AML-193 (cell line): ENCODE measurements around the gene DAZAP1.
A peak's percentile ranks its signal among the peaks of the same experiment; 100 is the strongest.

Source experiments
- DNase-seq, 2 experiments: peaks; one replicate each; lab custom pipeline; 2025; lab: John Stamatoyannopoulos, UW

DAZAP1 gene

DNA sequence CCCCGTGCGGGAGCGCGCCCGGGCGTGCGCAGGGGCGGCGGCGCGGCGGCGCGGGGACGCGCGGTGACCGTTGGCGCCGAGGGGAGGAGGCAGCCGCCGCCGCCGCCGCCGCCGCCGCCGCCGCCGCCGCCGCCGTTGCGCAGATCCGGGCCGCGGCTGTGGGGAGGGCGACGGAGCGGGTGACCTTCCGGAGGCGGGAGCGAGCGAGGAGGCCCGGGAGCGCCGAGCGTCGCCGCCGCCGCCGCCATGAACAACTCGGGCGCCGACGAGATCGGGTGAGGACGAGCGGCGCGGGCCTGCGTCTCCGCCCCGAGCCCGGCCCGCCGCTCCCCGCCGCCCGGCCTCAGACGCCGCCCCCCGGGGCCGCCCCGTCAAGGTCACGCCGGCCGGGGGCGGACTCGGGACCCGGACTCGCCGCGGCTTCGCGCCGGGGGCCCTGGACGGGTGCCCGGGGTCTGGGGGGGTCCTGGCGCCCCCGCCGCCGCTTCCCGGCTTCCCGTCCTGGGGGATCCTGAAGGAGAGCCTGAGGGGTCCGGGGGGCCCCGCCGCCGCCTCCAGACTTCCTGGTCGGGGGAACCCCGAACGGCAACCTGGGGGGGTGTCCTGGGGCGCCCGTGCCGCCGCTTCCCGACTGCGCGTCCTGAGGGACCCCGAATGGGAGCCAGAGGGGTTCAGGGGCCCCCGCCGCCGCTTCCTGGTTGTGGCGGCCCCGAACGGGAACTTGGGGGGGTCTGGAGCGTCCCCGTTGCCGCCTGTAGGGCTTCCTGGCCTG lies at the start of gene DAZAP1:
Gene DAZAP1 (plus strand): TSS at position 59 of the 772 bp plus-strand sequence. CDS start 188 bp downstream, at position 247.
- DNase-seq: no peak

DNA sequence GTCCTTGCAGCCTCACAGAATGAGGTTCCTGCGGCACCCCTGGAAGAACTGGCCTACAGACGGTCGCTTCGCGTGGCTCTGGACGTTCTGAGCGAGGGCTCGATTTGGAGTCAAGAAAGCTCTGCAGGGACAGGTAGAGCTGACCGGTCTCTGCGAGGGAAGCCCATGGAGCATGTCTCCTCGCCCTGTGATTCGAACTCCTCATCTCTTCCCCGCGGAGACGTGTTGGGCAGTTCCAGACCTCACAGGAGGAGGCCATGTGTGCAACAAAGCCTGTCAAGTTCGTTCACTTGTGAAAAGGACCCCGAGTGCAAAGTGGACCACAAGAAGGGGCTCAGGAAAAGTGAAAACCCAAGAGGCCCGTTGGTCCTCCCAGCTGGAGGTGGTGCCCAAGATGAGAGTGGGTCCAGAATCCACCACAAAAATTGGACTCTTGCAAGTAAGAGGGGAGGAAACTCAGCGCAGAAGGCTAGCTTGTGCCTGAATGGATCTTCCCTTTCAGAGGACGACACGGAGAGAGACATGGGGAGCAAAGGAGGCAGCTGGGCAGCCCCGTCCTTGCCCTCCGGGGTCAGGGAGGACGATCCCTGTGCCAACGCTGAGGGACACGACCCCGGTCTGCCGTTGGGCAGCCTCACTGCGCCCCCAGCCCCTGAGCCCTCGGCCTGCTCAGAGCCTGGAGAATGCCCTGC lies 47.1 kb upstream of the DAZAP1 start:
- no peak for DNase-seq

DNA sequence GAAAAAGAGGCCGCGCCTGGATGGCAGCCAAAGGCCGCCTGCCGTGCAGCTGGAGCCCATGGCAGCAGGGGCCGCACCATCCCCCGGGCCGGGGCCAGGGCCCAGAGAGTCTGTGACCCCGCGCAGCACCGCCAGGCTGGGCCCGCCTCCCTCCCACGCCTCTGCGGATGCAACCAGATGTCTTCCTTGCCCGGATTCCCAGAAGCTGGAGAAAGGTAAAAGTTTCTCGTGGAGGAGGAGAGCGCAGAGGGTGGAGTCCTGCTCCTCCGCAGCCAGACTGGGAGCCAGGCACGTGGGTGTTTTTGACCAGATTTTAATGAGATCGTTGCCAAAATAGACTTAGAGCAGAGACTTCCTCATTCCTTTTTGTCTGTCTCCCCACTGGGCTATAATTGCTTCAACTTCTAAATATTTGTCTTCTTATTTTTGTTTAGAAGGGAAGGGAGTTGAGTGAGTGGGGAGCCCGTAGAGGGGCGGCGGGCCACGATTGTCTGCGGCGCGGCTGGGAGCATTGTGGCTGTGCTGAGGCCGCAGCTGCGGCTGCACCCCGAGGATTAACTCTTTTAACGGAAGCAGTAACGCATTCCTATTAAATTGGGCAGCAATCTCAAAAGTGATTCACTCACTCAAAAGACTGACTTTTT lies 46.4 kb upstream of the DAZAP1 start:
- DNase-seq: peak; percentile 13 to 21

DNA sequence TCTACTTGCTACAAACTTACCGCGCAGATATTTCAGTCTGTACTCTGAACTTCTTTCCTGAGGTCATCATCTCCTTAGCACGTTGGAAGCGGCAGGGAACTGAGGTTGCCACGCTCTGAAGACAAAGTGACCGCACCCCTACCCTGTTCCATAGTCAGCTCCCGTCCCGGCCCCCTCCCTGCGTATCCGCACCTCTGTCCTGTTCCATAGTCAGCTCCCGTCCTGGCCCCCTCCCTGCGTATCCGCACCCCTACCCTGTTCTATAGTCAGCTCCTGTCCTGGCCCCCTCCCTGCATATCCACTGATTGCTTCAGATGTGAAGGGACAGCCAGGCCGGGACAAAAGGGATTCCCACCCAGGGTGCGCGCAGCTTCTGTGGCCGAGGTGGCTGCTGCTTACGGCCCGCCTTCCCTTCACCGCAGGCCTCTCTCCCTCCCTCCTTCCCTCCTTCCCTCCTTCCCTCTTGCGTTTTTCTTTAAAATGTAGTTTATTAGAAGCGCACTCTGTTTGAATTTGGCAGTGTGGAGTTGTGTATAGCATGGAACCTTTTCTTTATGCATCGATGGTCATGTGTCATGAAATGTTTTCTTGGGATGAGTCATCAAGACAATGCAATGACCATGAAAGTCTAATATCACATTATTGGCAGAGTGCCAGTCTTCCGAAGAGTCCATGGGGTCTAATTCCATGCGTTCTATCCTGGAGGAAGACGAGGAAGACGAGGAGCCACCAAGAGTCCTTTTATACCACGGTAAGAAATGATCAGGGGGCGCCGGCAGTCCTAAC lies 45.6 kb upstream of the DAZAP1 start:
- DNase-seq: no peak

DNA sequence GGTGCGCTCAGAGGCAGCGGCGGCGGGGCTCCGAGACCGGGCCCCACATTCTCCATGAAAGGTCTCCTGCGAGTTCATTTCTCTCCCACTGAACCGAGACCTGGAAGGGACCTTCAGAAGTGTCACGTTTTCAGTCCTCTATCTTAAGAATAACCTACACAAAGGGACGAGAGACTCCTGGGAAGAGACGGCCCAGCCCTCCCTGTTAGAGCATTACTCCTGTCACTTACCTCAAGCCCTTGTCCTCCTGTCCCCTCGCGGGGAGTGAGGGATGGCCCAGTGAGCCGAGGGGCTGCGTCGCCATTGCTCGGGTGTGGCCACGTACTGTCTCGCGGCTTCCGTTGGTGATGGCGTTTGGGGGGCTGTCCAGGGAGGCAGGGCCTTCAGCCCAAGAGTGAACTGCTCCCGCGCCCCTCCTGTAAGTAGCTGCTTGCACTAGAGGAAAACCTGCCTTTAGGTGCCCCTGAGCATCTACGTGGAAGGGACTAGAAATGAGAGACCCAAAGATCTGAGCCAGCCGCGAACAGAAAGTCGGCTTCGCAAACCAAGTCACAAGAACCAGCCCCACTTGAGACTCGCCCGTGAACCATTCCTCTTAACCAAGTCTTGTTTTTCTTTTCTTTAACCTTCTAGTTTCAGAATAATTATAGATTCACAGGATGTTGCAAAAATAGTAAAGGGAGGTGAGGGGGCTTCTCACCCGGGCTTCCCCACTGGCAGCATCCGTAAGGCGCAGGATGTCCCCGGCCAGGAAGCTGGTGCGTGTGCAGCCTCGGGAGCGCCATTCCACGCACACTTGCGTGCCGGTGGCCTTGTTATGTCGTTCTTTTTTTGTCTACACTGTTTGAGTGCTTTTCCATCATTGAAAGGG lies 44.8 kb upstream of the DAZAP1 start:
- no peak for DNase-seq

DNA sequence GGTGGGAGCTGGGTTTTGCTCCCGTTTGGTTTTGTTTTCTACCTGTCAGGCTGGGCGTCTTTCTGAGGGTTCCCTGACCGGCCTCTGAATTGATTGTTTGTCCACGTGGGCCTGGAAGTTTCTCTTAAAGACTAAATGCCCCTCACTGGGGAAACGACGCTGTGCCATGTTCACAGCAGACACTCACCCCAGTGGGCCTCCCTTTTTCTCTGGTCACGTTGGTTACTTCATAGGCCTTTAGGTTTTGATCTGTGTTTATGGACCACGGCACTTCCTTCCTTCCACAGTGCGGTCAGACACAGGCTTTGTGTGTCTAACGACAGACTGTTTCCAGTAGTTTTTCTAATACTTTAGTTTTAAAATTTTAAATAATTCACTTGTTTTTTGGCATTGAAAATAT lies 43.8 kb upstream of the DAZAP1 start:
- peak; percentile 47 to 58 for DNase-seq

DNA sequence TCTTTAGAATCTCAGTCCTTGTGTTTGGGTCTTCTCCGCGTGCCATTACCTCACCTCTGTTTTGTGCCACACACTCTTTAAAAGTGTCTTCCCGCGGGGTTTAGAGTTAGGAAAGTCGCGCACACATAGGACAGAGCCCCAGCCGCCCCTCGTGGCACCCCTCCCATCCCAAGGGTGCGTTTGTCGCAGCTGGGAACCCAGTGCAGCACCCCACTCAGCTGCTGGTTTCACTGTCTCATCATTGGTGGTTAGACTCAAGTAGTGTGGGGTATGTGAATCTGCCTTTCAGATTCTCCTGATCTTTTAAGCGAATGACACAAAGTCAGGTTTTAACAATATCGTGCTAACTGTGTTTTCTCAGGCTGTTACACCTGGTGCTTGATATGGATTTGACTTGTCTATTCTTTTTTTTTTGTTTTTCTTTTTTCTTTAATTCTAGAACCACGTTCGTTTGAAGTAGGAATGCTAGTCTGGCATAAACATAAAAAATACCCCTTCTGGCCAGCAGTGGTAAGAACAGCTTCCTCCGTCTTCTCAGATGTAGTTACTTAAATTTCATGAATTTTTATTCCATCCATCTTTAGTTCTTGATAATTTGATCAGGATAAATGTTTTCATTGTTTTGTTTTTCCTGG lies 43.2 kb upstream of the DAZAP1 start:
- DNase-seq: peak in 1 of 2 experiments; percentile 22

DNA sequence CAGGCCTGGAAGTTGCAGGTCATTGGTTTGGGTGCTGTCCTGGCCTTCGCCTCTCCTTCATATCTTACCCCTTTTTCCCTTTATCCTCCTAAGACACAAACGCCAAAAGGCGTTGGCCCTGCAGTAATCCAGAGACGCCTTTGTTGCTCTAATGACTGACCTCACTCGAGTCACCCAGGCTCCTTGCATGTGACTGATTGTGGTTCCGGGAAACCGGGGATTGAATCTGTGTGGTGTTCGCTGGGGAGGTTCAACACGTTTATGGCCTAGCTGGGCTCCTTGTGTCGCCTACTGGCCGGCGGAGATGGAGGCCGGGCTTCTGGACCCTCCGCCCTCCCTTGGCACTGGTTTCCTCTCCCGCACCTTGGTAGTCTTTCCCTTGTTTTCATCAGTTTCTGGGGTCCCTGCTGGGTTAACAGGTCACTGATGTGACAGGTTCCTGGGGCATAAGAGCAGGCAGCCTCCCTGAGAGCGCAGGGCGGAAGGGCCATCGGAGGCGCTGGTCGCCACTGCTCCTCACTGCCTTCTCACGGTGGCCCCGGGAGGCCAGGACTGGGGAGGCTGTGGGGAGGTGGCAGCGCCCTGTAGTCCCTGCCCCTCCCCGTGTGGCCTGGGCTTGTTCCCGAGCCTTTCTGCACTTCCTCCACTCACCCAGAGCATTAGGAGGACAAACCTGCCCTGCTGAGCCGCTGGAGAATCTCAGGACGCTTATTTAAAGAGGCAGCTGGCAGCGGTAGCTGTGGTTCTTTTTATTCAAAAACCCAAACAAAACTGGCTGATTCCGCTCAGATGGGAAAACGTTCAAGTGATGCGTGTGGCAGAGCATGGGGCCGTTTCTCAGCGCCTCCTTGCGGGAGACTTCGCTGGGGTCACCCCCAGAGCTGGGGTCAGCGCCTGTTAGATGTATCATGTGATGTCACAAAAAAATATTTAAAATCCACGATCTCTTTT lies 41.8 kb upstream of the DAZAP1 start:
- no peak for DNase-seq

DNA sequence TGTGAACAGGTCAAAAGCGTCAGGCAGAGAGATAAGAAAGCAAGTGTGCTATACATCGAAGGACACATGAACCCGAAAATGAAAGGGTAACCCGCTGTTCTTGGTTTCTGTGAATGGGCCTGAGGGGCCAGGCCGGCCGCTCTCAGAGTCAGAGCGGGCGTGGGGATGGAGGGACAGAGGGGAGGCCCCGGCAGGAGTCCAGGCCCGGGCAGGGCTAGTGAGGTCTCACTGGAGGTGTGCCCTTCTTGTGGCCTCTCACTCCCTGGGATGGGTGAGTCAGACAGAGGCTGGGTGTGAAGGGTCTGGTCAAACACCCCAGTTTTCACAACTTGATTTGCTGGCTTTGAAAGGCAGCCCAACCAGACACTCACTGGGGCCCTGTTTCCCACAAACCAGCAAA lies 41.1 kb upstream of the DAZAP1 start:
- no peak for DNase-seq

DNA sequence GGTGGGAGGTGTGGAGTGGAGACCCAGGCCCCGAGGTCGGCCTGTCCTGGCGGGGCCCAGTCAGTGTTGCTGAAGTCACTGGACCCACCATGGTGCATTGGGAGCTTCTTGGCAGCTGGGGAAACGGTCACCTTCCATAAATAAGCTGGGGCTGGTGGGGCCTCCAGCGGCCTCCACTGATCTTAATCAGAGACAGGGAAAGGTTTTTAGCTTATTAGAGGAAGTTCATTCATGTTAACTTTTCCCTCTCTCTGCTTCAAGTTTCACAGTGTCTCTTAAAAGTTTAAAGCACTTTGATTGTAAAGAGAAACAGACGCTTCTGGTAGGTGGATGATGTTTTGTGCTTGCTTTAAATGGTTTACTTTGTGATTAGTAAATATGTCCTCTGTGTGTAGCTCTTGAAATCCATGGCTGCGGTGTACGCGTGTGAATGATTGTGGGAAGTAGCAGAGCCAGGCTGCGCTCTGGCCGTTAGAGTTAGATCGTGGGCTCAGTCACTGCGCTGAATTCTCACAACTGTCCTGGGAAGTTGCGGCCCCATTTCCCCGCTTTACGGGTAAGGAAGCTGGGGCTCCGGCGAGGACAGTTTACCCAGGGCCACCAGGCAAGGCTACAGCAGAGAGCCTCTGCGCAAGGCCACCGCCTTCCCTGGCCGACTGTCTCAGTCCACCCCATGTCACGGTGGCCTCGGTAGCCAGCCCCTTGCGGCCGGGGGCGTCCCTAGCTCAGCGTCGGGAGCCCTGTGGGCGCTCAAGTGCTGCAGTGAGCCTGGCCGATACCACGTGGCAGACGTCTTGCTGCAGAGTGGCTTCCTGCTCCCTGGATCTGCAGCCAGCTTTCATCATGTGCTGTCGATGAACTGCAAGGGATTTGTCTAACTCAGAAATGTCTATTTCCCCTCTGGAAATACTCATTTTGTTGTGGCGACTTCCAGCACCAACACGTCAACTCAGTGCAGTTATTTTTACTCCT lies 40.2 kb upstream of the DAZAP1 start:
- no peak for DNase-seq

DNA sequence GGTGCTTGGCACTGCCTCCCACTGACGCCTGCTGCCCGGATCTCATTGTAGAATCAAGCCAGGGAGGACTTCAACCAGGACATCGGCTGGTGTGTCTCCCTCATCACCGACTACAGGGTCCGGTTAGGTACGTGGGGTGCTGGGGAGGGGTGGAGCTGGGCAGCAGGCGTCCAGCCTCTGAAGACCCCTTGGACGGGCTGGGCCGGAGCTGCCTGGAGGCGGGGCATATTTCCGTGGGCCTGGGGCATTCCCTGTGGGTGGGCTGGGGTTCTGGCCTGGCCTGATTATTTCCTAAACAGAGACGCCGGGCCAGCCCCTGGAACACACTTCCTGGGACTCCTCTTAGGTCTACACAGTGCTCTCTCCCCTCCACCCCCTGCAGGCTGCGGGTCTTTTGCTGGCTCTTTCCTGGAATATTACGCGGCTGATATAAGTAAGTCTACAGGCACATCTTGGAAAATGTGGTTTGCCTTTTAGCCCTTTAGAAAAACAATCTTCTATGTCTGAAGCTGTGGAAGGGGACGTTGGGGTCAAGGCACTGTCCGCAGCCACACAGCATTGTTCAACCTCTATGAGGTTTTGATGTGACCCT lies 38.1 kb upstream of the DAZAP1 start:
- DNase-seq: no peak

DNA sequence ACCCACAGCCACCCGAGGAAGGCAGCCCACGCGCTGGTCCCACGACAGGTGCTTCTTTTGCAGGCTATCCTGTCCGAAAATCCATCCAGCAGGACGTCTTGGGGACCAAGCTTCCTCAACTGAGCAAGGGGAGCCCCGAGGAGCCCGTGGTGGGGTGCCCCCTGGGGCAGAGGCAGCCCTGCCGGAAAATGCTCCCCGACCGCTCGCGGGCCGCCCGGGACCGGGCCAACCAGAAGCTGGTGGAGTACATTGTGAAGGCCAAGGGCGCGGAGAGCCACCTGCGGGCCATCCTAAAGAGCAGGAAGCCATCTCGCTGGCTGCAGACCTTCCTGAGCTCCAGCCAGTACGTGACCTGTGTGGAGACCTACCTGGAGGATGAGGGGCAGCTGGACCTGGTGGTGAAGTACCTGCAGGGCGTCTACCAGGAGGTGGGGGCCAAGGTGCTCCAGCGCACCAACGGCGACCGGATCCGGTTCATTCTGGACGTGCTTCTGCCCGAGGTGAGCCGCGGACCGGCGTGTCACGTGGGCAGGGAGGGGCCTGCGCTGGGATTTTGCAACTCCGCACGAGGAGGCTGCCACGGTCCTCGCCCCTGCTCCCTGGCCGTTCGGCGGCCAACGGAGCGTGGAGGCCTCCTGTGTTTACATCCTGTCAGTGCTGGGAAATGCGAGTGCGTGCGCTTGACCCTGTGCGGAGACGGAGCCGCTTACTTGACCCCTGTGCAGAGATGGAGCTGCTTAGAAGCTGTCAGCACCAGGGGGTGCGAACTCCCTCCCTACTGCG lies 36.6 kb upstream of the DAZAP1 start:
- no peak for DNase-seq

DNA sequence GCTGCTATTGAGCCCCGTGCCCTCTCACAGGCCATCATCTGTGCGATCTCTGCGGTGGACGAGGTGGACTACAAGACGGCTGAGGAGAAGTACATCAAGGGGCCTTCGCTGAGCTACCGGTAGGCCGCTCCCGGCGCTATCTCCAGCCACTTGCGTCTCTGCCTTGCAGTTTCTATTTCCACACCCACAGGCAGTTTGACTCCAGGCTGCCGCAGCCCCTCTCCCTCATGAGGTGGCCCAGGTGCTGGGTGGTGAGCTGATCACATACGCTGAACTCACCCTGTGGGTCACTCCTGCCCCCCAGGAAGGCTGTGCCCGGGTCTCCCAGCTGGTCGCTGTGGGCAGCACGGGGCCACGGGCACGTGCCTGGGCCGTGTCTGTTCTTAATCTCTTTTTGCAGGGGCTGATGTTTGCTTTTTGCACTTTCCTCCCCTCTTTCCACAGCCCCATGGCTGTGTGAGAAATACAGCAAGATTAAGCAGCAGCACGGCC lies 34.3 kb upstream of the DAZAP1 start:
- DNase-seq: no peak

DNA sequence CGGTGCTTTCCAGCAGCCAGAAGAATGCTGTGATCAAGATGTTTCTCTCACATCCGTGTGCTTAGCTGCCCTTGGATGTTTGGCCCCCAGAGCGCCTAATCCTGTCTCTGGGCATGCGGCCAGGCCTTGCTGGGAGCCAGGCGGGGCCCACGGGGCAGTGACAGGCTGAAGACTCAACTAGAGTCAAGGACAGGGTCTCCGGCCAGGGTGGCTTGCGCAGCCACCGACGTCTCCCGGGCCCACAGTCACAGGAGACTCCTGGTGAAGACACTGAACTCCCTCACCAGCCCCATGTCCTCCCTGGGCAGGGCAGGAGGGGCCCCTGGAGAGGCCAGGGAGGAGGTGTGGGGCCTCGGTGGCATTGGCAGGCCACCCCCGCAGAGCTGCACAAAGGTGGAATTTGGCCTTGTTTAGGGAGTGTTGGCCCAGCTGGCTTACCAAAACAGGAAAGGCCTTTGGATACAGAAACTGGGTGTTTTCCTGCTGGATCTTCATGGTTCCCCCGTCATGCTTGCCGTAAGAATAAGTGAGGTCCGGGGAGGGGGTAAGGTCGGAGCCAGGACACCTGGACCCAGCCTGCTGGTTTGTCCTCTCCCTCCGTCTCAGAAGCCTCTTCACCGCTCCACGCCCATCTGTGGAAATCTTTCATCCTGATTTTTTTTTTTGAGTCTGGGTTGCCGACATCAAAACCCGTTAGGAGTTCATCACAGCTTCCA lies 33.7 kb upstream of the DAZAP1 start:
- no peak for DNase-seq

DNA sequence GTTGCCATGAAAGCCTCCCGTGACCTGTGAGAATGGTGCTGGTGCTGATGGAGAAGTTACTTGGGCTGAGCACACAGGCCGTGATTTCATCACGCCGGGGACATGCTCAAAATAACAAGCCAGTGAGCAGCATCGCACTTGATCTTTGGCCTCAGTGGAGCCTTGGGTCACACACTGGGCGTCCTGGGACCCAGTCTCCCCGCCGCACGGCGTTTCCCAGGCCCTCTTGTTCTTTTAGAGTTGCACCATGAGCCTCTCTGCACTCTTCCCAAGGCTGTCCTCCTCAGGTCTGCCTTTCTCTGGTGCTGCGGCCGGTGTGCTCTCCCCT lies 33.2 kb upstream of the DAZAP1 start:
- no peak for DNase-seq

DNA sequence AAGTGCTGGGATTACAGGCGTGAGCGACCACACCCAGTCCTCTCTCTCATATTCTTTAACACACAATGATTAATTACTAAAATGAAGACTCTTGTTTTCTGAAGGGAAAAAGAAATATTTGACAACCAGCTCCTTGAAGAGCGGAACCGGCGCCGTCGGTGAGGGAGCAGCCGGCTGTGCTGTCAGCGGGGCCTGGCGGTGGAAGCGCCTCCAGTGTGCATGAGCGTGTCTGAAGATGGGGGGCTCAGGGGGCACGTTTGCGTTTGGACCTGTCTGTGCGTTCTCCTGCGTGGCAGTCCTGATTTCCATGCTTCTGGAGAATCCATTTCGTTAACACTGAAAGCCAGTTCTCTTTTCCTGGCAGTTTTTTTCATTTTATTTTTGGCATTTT lies 31.0 kb upstream of the DAZAP1 start:
- no peak for DNase-seq
